GM12891 (cell line): Measurements from ENCODE around the gene CD96.

ENCODE experiments used
- DNase-seq: peaks from one replicate; pipeline ENCODE4 v3.0.0; 2011; ENCODE audit warnings: low spot score; ENCODE audit not compliant: insufficient read length
- FAIRE-seq: peaks from 2 replicates; lab custom pipeline; 2011; peaks lifted over from hg19 to GRCh38; lab: Jason Lieb, UNC
- PAX5 ChIP-seq: IDR thresholded peaks from 2 replicates; pipeline ENCODE4 v1.6.1; 2011; ENCODE audit warnings: low read length, moderate library complexity, mild to moderate bottlenecking; ENCODE audit not compliant: insufficient read depth, severe bottlenecking
- POLR2A ChIP-seq: IDR thresholded peaks from 2 replicates; pipeline ENCODE4 v1.6.1; 2011; ENCODE audit warnings: low read depth, low read length, control low read depth
- POLR2AphosphoS5 ChIP-seq: IDR thresholded peaks from 2 replicates; pipeline ENCODE4 v1.6.1; 2011; ENCODE audit warnings: low read depth, low read length, control low read depth
- POU2F2 ChIP-seq: IDR thresholded peaks from 2 replicates; pipeline ENCODE4 v1.6.1; 2011; ENCODE audit warnings: low read depth, mild to moderate bottlenecking, control low read depth, low read length, moderate library complexity
- SPI1 ChIP-seq: IDR thresholded peaks from 2 replicates; pipeline ENCODE4 v1.6.1; 2011; ENCODE audit warnings: low read depth, low read length, control low read depth
- TAF1 ChIP-seq: IDR thresholded peaks from 2 replicates; pipeline ENCODE4 v1.6.1; 2011; ENCODE audit warnings: low read depth, low read length, control low read depth

CD96 gene

DNA sequence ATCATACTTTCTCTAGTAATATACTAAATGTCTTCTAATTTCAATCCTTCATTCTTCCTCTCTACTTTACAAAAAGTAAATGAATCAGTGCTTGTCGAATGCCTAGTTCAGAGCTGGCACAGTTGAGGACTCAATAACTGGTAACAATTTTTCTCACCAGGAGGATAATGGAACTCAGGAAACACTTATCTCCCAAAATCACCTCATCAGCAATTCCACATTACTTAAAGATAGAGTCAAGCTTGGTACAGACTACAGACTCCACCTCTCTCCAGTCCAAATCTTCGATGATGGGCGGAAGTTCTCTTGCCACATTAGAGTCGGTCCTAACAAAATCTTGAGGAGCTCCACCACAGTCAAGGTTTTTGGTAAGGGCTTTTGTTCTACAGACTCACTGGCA lies 36.9 kb downstream of the CD96 start:
- DNase-seq (no peak), FAIRE-seq (no peak)
- TF ChIP-seq SPI1 (no peak), PAX5 (no peak), POU2F2 (no peak), POLR2A (no peak), TAF1 (no peak), POLR2AphosphoS5 (no peak)

DNA sequence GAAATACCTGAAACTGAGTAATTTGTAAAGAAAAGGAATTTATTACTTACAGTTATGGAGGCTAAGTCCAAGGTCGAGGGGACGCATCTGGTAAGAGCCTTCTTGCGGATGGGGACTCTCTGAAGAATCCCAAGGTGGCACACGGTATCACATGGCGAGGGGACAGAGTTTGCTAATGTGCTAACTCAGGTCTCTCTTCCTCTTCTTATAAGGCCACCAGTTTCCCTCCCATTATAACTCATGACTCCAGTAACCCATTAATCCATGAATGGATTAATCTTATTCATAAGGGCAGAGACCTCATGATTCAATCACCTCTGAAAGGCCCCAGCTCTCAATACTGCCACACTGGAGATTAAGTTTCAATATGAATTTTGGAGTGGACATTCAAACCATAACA lies 37.5 kb downstream of the CD96 start:
- TF ChIP-seq POLR2A (no peak), PAX5 (no peak), SPI1 (no peak), POLR2AphosphoS5 (no peak), TAF1 (no peak), POU2F2 (no peak)
- no peak for DNase-seq

DNA sequence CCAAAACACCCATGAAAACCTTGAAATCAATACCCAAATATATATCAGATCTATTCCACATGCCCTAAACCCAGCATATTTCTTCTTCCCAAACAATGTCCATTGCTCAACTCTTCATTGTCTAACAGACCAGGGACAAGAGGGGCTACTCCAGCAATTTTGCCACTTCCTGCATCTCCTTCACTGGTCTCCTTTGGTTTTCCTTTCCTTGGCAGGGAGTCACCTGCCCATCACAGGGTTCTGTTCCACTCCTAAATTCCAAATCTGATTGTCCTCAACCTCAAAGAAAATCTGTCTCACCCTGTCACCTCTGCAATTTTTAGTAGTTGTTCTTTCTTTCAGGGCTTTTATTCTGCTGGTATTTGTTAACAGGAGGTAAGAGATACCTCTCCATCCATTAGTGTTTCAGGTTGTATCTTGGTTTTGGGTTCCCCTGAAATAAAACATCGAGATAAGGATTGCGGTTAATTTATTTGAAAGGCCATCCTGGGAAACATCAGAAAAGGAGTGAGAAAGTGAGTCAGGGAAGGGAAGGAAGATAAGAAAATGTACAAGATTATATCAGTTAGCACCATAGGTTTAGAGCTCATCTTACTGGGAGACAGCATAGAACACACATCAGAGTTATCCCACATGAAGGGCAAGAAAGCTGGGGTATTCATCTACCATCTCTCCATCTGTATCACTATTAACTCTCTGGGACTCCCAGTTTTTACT lies 39.6 kb downstream of the CD96 start:
- no peak for DNase-seq
- TF ChIP-seq POLR2A (no peak), POU2F2 (no peak), PAX5 (no peak), POLR2AphosphoS5 (no peak), TAF1 (no peak)
- no peak for FAIRE-seq

More for the DNA sequence above, 37.5 kb downstream of the CD96 start:
- no peak for FAIRE-seq

DNA sequence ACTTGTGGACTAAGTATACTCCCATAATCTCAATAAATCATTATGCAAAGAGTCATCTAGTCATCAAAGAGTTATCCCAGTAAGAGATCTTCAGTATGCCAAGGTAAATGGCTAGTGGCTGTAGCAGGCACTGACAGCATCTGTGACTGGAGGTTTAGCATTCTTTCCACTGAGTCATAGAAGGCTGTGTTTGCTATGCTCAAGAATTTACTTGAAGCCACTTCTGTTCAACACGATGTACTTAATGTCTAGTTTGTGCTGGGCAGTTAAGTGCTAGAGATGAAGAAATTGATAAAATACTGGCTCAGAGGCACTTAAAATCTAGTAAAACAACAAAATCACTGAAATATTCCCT lies 40.1 kb downstream of the CD96 start:
- DNase-seq: no peak
- no peak for FAIRE-seq
- TF ChIP-seq POLR2A (no peak), POLR2AphosphoS5 (no peak)

DNA sequence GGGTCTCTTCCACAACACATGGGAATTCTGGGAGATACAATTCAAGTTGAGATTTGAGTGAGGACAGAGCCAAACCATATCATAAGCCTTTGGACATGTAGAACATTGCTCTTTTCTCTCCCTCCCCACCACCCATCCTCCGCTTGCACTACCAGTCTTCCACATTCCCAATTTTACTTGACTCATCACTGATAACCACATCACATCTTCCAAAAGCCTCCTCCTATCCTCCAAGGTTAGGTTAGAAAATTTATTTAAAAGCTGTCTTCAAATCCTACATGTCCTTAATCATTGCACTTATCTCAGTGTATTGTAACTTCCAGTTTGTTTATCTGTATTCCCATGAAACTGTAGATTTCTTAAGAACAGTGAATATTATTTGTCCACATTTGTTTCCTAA lies 42.7 kb downstream of the CD96 start:
- FAIRE-seq (no peak), DNase-seq (no peak)
- TF ChIP-seq POLR2A: no peak
- TF ChIP-seq TAF1: no peak
- no peak for TF ChIP-seq POLR2AphosphoS5
- no peak for TF ChIP-seq SPI1
- no peak for TF ChIP-seq PAX5
- no peak for TF ChIP-seq POU2F2

GRCh38 chr3:111585217-111585616 lies 43.2 kb downstream of the CD96 start:
- TF ChIP-seq POLR2A: no peak
- no peak for TF ChIP-seq POU2F2
- no peak for TF ChIP-seq SPI1
- TF ChIP-seq TAF1: no peak
- TF ChIP-seq PAX5: no peak
- TF ChIP-seq POLR2AphosphoS5: no peak
- DNase-seq (no peak), FAIRE-seq (no peak)

DNA sequence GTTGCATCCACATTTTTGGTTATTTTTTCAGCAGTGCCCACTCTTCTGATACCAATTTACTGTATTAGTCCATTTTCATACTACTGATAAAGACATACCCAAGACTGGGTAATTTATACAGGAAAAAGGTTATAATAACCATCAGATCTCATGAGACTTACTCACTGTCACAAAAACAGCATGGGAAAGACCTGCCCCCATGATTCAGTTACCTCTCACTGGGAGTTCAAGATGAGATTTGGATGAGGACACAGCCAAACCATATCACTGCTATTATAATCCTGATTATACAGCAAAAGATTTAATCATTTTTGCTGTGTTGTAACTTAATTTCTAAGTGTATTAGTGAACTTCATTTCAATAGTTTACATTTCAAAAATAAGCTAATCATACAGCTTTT lies 46.5 kb downstream of the CD96 start:
- TF ChIP-seq SPI1 (no peak), POU2F2 (no peak), POLR2A (no peak), TAF1 (no peak), POLR2AphosphoS5 (no peak), PAX5 (no peak)
- no peak for FAIRE-seq
- DNase-seq: no peak

GRCh38 chr3:111589303-111590142 lies 47.5 kb downstream of the CD96 start:
- DNase-seq: no peak
- TF ChIP-seq TAF1: no peak
- no peak for FAIRE-seq

DNA sequence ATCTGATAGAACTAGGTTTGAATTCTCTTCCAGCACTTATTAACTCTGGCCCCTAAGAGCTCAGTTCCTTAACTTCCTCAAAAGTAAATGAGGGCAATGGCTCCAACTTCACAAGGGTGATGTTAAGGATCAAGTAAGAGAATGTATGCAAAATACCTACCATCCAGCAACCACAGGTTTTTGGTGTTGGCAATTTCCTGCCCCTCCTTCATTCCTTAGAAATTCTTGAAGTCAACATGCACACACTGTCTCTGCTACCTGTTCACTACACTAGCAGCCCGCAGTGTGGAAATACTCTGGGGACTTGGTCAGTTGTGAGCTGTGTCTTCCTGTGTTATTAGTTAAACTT lies 48.1 kb downstream of the CD96 start:
- TF ChIP-seq TAF1 (no peak), PAX5 (no peak), POLR2A (no peak), POLR2AphosphoS5 (no peak), SPI1 (no peak), POU2F2 (no peak)
- FAIRE-seq (no peak), DNase-seq (no peak)

DNA sequence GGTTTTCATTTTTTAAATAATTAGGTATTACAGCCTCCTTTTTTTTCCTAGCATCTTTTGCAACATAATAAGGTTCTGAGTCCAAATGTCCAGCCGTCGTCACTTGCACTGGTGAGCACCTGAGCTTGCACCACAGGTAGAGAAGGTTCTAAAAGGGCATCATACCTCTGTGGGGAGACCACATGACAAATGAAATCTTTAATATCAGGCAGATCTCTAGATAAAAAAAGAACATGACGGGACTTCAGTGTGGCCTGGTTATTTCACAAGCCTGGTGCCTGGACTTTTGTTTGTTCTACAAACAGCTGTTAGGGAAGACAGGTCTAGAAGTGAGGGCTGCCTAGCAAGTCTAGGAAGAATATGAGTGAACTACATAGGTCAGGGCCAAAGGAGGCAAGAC lies 49.6 kb downstream of the CD96 start:
- no peak for FAIRE-seq
- TF ChIP-seq PAX5 (no peak), SPI1 (no peak), TAF1 (no peak), POLR2AphosphoS5 (no peak)
- no peak for DNase-seq
